ENCODE results near the gene NAXD.

NAXD gene

DNA sequence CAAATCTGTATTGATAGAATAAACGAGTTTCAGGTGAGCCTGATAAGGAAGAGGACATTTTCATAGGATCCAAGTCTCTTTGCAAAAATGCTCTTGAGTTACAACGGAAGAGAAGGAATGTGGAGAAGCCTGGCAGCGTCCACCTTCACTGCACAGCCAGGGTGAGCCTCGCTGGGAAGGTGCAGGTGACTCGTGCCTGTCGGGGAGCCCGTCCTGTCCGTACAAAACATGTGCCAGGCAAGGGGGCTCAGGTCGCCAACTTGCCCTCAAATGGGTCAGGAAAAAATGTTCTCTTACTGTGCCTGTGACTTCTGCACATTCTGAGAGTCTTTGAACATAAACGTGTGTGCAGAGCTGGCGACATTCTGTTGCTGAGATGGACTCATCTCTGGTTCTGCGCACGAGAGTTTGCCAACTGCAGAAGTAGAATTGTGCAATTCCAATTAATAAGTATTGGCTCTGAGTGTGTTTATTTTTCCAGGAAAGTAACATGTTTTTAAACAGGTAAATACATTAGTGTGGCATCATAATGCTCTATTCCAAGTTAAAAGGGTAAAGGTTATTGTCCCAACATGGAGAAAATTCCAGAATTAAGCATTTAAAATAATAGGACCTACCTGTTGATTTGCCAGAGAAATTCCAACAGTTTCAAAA is 28.6 kb downstream of the NAXD start:
- H3K4me3 ChIP-seq (ENCODE audit: control insufficient read depth, low read depth, low read length), result no peak overlapping the region
- DNase-seq (ENCODE audit: low read depth), result no peak
- TF ChIP-seq, protein P1, sequence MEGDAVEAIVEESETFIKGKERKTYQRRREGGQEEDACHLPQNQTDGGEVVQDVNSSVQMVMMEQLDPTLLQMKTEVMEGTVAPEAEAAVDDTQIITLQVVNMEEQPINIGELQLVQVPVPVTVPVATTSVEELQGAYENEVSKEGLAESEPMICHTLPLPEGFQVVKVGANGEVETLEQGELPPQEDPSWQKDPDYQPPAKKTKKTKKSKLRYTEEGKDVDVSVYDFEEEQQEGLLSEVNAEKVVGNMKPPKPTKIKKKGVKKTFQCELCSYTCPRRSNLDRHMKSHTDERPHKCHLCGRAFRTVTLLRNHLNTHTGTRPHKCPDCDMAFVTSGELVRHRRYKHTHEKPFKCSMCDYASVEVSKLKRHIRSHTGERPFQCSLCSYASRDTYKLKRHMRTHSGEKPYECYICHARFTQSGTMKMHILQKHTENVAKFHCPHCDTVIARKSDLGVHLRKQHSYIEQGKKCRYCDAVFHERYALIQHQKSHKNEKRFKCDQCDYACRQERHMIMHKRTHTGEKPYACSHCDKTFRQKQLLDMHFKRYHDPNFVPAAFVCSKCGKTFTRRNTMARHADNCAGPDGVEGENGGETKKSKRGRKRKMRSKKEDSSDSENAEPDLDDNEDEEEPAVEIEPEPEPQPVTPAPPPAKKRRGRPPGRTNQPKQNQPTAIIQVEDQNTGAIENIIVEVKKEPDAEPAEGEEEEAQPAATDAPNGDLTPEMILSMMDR (IDR thresholded peaks at IDR 0.05; ENCODE audit: control insufficient read depth, insufficient read depth, low read depth, low read length, missing control alignments), result no peak

DNA sequence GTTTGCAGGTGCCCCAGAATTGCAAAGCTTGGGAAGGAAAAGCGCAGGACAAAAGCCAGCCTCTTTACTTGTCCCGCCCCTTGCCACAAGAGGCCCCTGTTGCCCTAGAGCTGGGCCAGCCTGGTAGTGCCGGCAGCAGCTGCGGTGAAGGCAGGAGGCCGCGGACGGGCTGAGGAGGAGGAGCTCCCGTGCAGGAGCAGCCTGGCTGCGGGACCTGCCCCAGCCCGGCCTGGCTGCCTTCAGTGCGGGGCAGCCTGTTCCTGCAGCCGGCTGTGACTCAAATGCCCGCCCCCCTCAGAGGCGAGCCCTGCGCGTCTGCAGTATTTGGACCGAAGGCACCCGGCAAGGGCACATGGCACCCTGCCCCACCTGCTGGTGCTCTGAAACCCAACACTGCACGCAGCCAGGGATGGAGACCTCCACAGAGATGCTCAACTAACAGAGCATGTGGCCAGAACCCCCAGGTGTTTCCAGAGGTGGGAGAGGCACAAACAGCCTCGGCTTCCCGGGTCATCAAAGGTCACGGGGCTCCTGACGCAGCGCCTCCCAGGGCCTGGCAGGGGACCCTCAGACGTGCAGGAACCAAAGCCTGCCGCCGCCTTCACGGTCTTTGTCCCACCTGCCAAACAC is 29.7 kb downstream of the NAXD start:
- DNase-seq (ENCODE audit: low read depth), result peak; percentile 4
- TF ChIP-seq, protein P1 (IDR thresholded peaks at IDR 0.05; ENCODE audit: control insufficient read depth, insufficient read depth, low read depth, low read length, missing control alignments), result peak; percentile 41
- H3K4me3 ChIP-seq (ENCODE audit: control insufficient read depth, low read depth, low read length), result no peak overlapping the region

DNA sequence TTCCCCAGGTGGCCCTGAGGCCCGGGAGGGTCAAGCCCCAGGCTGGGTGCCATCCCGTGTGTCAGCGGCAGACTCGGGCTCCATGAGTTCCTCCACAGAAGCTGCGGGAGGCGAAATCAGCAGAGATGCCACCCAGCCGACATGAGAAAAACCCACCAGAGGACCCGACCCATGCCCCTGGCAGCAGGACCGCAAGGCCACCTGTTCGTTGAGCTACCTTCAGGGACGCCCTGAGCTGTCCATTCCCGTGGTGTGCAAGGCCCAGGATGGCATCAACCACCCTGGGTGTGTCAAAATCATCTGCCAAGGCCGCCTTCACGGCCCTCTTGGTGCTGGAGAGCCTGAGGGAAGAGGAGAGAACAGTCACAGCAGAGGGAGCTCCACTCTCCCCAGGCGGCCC is 30.4 kb downstream of the NAXD start:
- TF ChIP-seq, protein P1 (IDR thresholded peaks at IDR 0.05; ENCODE audit: control insufficient read depth, insufficient read depth, low read depth, low read length, missing control alignments), result no peak
- DNase-seq (ENCODE audit: low read depth), result no peak
- no peak overlapping the region for H3K4me3 ChIP-seq (ENCODE audit: control insufficient read depth, low read depth, low read length)

DNA sequence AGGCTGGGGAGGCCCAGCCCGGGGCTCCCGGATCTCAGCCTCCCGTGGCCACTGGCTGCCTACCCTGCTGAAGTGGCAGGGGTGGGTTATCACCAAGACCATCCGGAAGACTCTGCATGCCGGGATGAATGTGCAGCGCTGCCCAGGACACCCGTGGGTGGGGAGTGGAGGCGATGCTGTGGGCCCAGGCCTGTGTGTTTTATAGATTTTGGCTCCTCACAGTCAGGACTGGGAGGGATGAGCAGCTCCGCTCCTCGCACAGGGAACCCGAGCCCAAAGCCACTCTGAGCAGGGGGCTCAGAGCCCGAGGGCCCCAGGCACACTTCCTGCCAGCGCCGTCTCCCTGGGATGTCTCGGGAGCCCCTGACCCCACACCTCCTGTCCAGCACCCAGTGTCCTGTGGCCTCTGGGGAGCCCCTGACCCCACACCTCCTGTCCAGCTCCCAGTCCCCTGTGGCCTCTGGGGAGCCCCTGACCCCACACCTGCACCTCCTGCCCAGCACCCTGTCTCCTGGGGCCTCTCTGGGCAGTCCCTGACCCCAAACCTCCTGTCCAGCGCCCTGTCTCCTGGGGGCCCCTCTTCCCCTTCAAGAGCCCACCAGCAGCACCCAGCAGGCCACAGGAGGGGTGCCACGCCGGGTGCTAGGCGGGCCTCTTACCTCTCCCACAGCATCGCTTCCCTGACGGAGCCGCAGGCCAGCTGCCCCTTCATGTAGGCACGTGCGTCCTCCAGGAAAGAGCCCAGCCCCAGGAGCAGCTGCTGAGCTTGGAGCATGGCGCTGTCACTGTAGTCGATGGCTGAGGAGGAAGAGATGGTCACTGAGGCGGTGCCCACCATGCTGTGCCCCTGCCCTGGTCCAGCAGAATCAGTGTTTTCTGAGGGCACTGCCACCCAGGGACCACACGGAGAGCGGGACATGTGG is 31.4 kb downstream of the NAXD start:
- H3K4me3 ChIP-seq (ENCODE audit: control insufficient read depth, low read depth, low read length), result no peak overlapping the region
- TF ChIP-seq, protein P1 (IDR thresholded peaks at IDR 0.05; ENCODE audit: control insufficient read depth, insufficient read depth, low read depth, low read length, missing control alignments), result no peak
- no peak for DNase-seq (ENCODE audit: low read depth)

DNA sequence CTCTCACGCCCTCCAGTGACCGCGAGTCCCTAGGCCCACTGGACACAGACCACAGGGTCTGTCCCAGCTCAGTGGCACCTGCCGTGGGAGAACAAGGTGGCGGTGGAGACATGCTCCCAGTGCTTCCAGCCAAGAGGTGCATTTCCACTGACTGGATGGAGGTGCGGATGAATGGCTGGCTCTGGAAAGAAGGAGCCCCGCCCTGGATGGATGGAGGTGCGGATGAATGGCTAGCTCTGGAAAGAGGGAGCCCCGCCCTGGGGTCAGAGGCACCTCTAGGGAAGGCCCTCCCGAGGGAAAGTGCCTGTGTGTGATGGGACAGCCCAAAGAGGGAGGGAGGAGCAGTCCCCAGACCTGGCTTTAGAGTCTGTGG is 32.0 kb downstream of the NAXD start:
- TF ChIP-seq, protein P1 (IDR thresholded peaks at IDR 0.05; ENCODE audit: control insufficient read depth, insufficient read depth, low read depth, low read length, missing control alignments), result no peak
- H3K4me3 ChIP-seq (ENCODE audit: control insufficient read depth, low read depth, low read length), result no peak overlapping the region

DNA sequence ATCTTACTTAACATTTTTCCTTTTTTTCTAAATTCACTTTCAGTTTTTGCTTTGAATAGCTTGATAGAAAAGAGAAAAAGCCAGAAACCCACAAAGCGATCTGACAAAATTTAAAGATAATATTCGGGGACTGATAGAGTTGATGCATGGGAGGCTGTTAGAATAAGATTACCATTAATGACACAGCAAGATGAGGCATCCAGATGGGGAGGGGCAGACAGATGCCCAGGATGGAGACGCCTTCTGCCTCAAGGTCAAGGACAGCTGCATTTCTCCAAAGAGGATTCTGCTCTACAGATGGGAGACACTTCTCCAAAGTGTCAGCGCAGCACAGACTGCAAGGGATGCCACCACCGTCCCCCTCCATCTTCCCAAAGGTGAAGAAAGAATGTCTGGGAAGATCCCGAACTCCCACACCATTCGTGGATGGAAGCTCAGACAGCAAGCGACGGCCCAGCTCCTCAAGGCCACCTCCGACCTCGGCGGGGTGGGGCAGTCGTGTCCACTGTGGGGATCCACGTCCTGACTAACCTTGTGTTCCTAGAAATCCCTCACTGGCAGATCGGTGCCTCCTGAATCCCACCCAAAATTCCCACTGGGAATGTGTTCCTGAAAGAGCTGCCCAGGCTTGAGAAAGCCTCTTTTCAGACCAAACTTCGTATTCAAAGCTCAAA is 32.9 kb downstream of the NAXD start:
- H3K4me3 ChIP-seq (ENCODE audit: control insufficient read depth, low read depth, low read length), result no peak overlapping the region
- DNase-seq (ENCODE audit: low read depth), result no peak
- TF ChIP-seq, protein P1 (IDR thresholded peaks at IDR 0.05; ENCODE audit: control insufficient read depth, insufficient read depth, low read depth, low read length, missing control alignments), result no peak

More for the DNA sequence above, 32.0 kb downstream of the NAXD start:
- DNase-seq (ENCODE audit: low read depth), result no peak
